Gastroesophageal sphincter (tissue), 3 donors: ENCODE measurements around the gene TMOD1.

Experiments used
- POLR2A ChIP-seq, 2 donors: fragments of 450-650 bp; IDR thresholded peaks; one replicate each; pipeline ENCODE4 v1.6.1; 2017; ENCODE audit warnings: antibody characterized with exemption in 2 of 2, mild to moderate bottlenecking in 2 of 2, moderate library complexity in 1 of 2
- TF ChIP-seq, protein P1 (sequence below), 4 experiments: fragments of 200-600 bp in 2 of 4; fragments of 450-650 bp in 2 of 4; sonication (generic) in 1 of 4; IDR thresholded peaks; one replicate each; pipeline ENCODE4 v1.5.1; 2017 to 2019; ENCODE audit warnings: antibody characterized with exemption in 4 of 4, mild to moderate bottlenecking in 2 of 4, moderate library complexity in 2 of 4

DNA sequence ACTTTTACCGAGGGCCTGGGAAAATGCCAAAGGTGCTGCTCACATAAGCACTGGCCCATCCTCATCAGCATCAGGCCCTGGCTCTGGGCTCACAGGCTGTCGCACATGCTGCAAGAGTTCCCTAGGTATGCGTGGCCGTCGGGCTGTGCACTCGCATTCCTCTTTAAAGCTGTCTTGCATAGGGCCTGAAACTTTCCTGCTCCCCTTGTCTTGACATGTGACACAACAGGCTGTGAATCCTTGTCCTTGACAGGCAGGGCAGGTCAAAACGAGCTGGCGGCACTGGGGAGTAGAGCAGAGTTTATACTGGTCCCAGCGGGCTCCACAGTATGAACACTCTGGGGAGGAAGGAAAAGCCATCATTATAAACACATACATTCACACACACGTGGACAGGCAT is 101.0 kb downstream of the TMOD1 start:
- TF ChIP-seq, protein P1, sequence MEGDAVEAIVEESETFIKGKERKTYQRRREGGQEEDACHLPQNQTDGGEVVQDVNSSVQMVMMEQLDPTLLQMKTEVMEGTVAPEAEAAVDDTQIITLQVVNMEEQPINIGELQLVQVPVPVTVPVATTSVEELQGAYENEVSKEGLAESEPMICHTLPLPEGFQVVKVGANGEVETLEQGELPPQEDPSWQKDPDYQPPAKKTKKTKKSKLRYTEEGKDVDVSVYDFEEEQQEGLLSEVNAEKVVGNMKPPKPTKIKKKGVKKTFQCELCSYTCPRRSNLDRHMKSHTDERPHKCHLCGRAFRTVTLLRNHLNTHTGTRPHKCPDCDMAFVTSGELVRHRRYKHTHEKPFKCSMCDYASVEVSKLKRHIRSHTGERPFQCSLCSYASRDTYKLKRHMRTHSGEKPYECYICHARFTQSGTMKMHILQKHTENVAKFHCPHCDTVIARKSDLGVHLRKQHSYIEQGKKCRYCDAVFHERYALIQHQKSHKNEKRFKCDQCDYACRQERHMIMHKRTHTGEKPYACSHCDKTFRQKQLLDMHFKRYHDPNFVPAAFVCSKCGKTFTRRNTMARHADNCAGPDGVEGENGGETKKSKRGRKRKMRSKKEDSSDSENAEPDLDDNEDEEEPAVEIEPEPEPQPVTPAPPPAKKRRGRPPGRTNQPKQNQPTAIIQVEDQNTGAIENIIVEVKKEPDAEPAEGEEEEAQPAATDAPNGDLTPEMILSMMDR (IDR thresholded peaks at IDR 0.05), result no peak
- no peak for TF ChIP-seq POLR2A (IDR thresholded peaks at IDR 0.05)
